HUDEP-2 (cell line): Measurements from ENCODE around the gene ZSCAN5B.

Experiments
- DNase-seq, 76 experiments: peaks; one replicate each; lab custom pipeline; 2025; ENCODE audit not compliant: unreplicated experiment in 76 of 76; lab: John Stamatoyannopoulos, UW

ZSCAN5B gene

GRCh38 chr19:56147307-56147706 lies 50.3 kb downstream of the ZSCAN5B start:
- no peak for DNase-seq

GRCh38 chr19:56146904-56147303 lies 50.7 kb downstream of the ZSCAN5B start:
- DNase-seq: no peak

- DNase-seq: no peak
These were observed 51.9 kb downstream of the ZSCAN5B start for GRCh38 chr19:56145698-56146097.

- no peak for DNase-seq
These were observed 52.8 kb downstream of the ZSCAN5B start for GRCh38 chr19:56144831-56145230.

- peak in 31 of 76 experiments; percentile 6 to 62 (median 33) for DNase-seq
These were observed 53.2 kb downstream of the ZSCAN5B start for GRCh38 chr19:56144376-56144775.

- no peak for DNase-seq
These were observed 54.6 kb downstream of the ZSCAN5B start for GRCh38 chr19:56142897-56143434.

GRCh38 chr19:56142087-56142787 lies 55.3 kb downstream of the ZSCAN5B start:
- no peak for DNase-seq

- peak in 1 of 76 experiments; percentile 8 for DNase-seq
These were observed 56.1 kb downstream of the ZSCAN5B start for GRCh38 chr19:56141417-56141993.

- DNase-seq: peak; percentile 79 to 100 (median 99)
These were observed 56.8 kb downstream of the ZSCAN5B start, which contains the start of gene ZNF444 for GRCh38 chr19:56140583-56141416. ZNF444 (plus strand) TSS chr19:56141287; CDS start chr19:56146912, 5,625 bp downstream.

- peak in 10 of 76 experiments; percentile 7 to 58 (median 38) for DNase-seq
These were observed 57.6 kb downstream of the ZSCAN5B start for GRCh38 chr19:56139847-56140582.
